ENCODE data around the gene NMNAT3.

- TF ChIP-seq POLR2A (IDR thresholded peaks at IDR 0.05; ENCODE audit: low read depth, low read length) (no peak), TAF1 (IDR thresholded peaks at IDR 0.05; ENCODE audit: borderline replicate concordance, low read depth, low read length) (no peak), POLR2AphosphoS5 (IDR thresholded peaks at IDR 0.05; ENCODE audit: low read depth, low read length) (no peak)
Measured at GRCh38 chr3:139718415-139718814, 40.6 kb upstream of the NMNAT3 start.
